GM23338 (cell line): Measurements from ENCODE around the gene LRRC58. TPM values are rescaled to one million over a fixed set of nuclear protein-coding genes. Genes with fewer than 3 reads are reported as not detected.

Experiments
- ATAC-seq: fragments of 200-7000 bp; cut with Tn5 transposase; 3 replicates; pipeline ENCODE4 v1.9.1; 2020
- DNase-seq: peaks from one replicate; pipeline ENCODE4 v3.0.0-alpha.2; 2015; ENCODE audit warnings: low spot score
- H2AFZ ChIP-seq: fragments of 200-600 bp; sonication (generic); 2 replicates; pipeline ENCODE4 v1.8.0; 2016; ENCODE audit warnings: antibody characterized with exemption, mild to moderate bottlenecking, moderate library complexity
- H3F3A ChIP-seq: fragments of 200-600 bp; sonication (generic); replicated peaks from 2 replicates; pipeline ENCODE4 v1.8.0; 2017; ENCODE audit warnings: antibody characterized with exemption, mixed run types, low read depth
- H3K27ac ChIP-seq: fragments of 200-600 bp; sonication (generic); 2 replicates; pipeline ENCODE4 v1.6.1; 2016; ENCODE audit warnings: low read depth
- H3K27me3 ChIP-seq: fragments of 200-600 bp; sonication (generic); 2 replicates; pipeline ENCODE4 v1.8.0; 2016; ENCODE audit warnings: mild to moderate bottlenecking, mixed run types, moderate library complexity; ENCODE audit not compliant: insufficient read depth
- H3K36me3 ChIP-seq: fragments of 200-600 bp; sonication (generic); 2 replicates; pipeline ENCODE4 v1.8.0; 2016; ENCODE audit warnings: mild to moderate bottlenecking; ENCODE audit not compliant: insufficient read depth
- H3K4me1 ChIP-seq: fragments of 200-600 bp; sonication (generic); 2 replicates; pipeline ENCODE4 v1.8.0; 2016; ENCODE audit warnings: mild to moderate bottlenecking, moderate library complexity; ENCODE audit not compliant: insufficient read depth
- H3K4me2 ChIP-seq: fragments of 200-600 bp; sonication (generic); 2 replicates; pipeline ENCODE4 v1.7.1; 2017; ENCODE audit warnings: mixed run types
- H3K4me3 ChIP-seq: fragments of 200-600 bp; sonication (generic); 2 replicates; pipeline ENCODE4 v1.6.1; 2016; ENCODE audit warnings: mixed run types
- H3K79me2 ChIP-seq: fragments of 200-600 bp; sonication (generic); replicated peaks from 2 replicates; pipeline ENCODE4 v1.8.0; 2017; ENCODE audit warnings: mild to moderate bottlenecking; ENCODE audit not compliant: insufficient read depth
- H3K9me2 ChIP-seq: fragments of 200-600 bp; sonication (generic); 2 replicates; pipeline ENCODE4 v1.8.0; 2017; ENCODE audit not compliant: insufficient read depth
- H4K20me1 ChIP-seq: fragments of 200-600 bp; sonication (generic); replicated peaks from 2 replicates; pipeline ENCODE4 v1.8.0; 2017; ENCODE audit warnings: mild to moderate bottlenecking; ENCODE audit not compliant: insufficient read depth
- H3K27ac Mint-ChIP-seq: 2 replicates; pipeline ENCODE4 v1.8.0; 2020; ENCODE audit warnings: inconsistent platforms, mild to moderate bottlenecking, moderate library complexity, mixed read lengths
- H3K27me3 Mint-ChIP-seq: 3 replicates; pipeline ENCODE4 v1.8.0; 2022; ENCODE audit warnings: low read depth, mild to moderate bottlenecking, moderate library complexity, mixed read lengths, inconsistent platforms; ENCODE audit not compliant: insufficient read depth, poor library complexity
- H3K36me3 Mint-ChIP-seq: 3 replicates; pipeline ENCODE4 v1.8.0; 2021; ENCODE audit warnings: low read depth, mild to moderate bottlenecking, inconsistent platforms, moderate library complexity, mixed read lengths
- H3K4me1 Mint-ChIP-seq: 3 replicates; pipeline ENCODE4 v1.8.0; 2020; ENCODE audit warnings: mild to moderate bottlenecking, inconsistent platforms, mixed read lengths
- H3K4me3 Mint-ChIP-seq: 3 replicates; pipeline ENCODE4 v1.8.0; 2021; ENCODE audit warnings: moderate library complexity, mild to moderate bottlenecking, inconsistent platforms, mixed read lengths
- H3K9me3 Mint-ChIP-seq: 3 replicates; pipeline ENCODE4 v1.8.0; 2020; ENCODE audit warnings: moderate library complexity, mild to moderate bottlenecking, inconsistent platforms, mixed read lengths
- CTCF ChIP-seq, 2 experiments: fragments of 200-600 bp in 1 of 2; sonication (generic) in 1 of 2; conservative IDR thresholded peaks; 2 replicates each; pipeline versions ENCODE4 v1.5.1 to v1.6.1; 2016 to 2017; ENCODE audit warnings: antibody characterized with exemption in 2 of 2, low read depth in 2 of 2, mild to moderate bottlenecking in 2 of 2, moderate library complexity in 1 of 2
- EZH2 ChIP-seq: fragments of 200-600 bp; sonication (generic); IDR thresholded peaks from one replicate; pipeline ENCODE4 v1.8.0; 2017; ENCODE audit warnings: antibody characterized with exemption, mild to moderate bottlenecking, low read depth; ENCODE audit not compliant: unreplicated experiment
- EZH2phosphoT487 ChIP-seq: fragments of 200-600 bp; sonication (generic); IDR thresholded peaks from one replicate; pipeline ENCODE4 v1.8.1; 2018; ENCODE audit warnings: antibody characterized with exemption; ENCODE audit not compliant: unreplicated experiment
- NANOG ChIP-seq: IDR thresholded peaks from 2 replicates; pipeline ENCODE4 v1.6.1; 2016; ENCODE audit warnings: antibody characterized with exemption, borderline replicate concordance
- POLR2AphosphoS5 ChIP-seq: IDR thresholded peaks from 2 replicates; pipeline ENCODE4 v1.6.1; 2016; ENCODE audit warnings: antibody characterized with exemption, low read depth
- ZNF114 ChIP-seq: fragments of 250-450 bp; sonication (Bioruptor Pico); IDR thresholded peaks from 2 replicates; pipeline ENCODE4 v1.5.0; 2020; ENCODE audit warnings: mild to moderate bottlenecking, moderate library complexity
- ZNF331 ChIP-seq: fragments of 250-450 bp; sonication (Bioruptor Pico); IDR thresholded peaks from 2 replicates; pipeline ENCODE4 v1.5.0; 2020; ENCODE audit warnings: low read depth, mild to moderate bottlenecking, moderate library complexity
- ZNF462 ChIP-seq: fragments of 250-450 bp; sonication (Bioruptor Pico); IDR thresholded peaks from 2 replicates; pipeline ENCODE4 v1.5.0; 2020; ENCODE audit warnings: mild to moderate bottlenecking, moderate library complexity
- polyA plus RNA-seq: library from polyadenylated mRNA; unstranded; fragments of >200 nt; fragmentation: Nextera tagmentation; extraction: Ambion mirVana; gene quantifications from 2 replicates; pipeline ENCODE4 v1.2.1, GENCODE V29; 2016
- total RNA-seq: library from RNA; depleted of rRNA; stranded (reverse); fragments of >200 nt; shearing (Covaris generic); gene quantifications from 2 replicates; pipeline ENCODE4 v1.2.3, GENCODE V29; 2014

The LRRC58 gene
- total and polyA plus RNA-seq, 2 experiments from 2014 or later = 7.0 to 23.8 TPM

- TF ChIP-seq EZH2 = no peak
- no peak for TF ChIP-seq CTCF (conservative IDR thresholded peaks at IDR 0.05; ENCODE audit: low read depth in 2 of 2)
- no peak for TF ChIP-seq ZNF331 (CRISPR knock-in tag)
- TF ChIP-seq ZNF114 (CRISPR knock-in tag) = no peak
- TF ChIP-seq POLR2AphosphoS5 = no peak
Observed at GRCh38 chr3:120355486-120355885, 6.3 kb upstream of the LRRC58 start (continued).

- no peak overlapping the region for H2AFZ ChIP-seq
- H3K27ac ChIP-seq = no peak overlapping the region
- H3K79me2 ChIP-seq = no peaks in the 10 kb centered on the region
- TF ChIP-seq NANOG (no peak), ZNF331 (CRISPR knock-in tag) (no peak), POLR2AphosphoS5 (no peak), ZNF114 (CRISPR knock-in tag) (no peak), ZNF462 (CRISPR knock-in tag) (no peak), EZH2phosphoT487 (no peak)
- H3F3A ChIP-seq = no peaks in the 10 kb centered on the region; the same call in 1 of the 2 replicates
- Mint-ChIP-seq H3K9me3 (no peaks in the 10 kb centered on the region), H3K27me3 (peaks cover 8% of the 10 kb centered on the region), H3K36me3 (no peaks in the 10 kb centered on the region; the same call in 2 of the 3 replicates), H3K4me3 (no peak overlapping the region), H3K27ac (no peak overlapping the region), H3K4me1 (peaks cover 13% of the 10 kb centered on the region)
- no peak overlapping the region for H3K4me3 ChIP-seq
- no peak for DNase-seq
- H3K4me2 ChIP-seq = no peak overlapping the region
- H3K4me1 ChIP-seq = peaks cover 6% of the 10 kb centered on the region; the same call in 1 of the 2 replicates
- no peaks in the 10 kb centered on the region for H3K9me2 ChIP-seq
- no peaks in the 10 kb centered on the region for H3K36me3 ChIP-seq
- no peak for ATAC-seq
- H4K20me1 ChIP-seq = no peaks in the 10 kb centered on the region
- peaks cover 12% of the 10 kb centered on the region for H3K27me3 ChIP-seq
Observed at GRCh38 chr3:120353463-120353862, 4.3 kb upstream of the LRRC58 start.
